A673 (cell line): Measurements from ENCODE around the gene TSPYL6.

Experiments
- EZH2 ChIP-seq: fragments of 200-600 bp; sonication (generic); IDR thresholded peaks from 2 replicates; pipeline ENCODE4 v1.6.1; 2017; ENCODE audit warnings: borderline replicate concordance, low read depth, mild to moderate bottlenecking, mixed read lengths, antibody characterized with exemption, low read length; ENCODE audit not compliant: poor library complexity, severe bottlenecking
- TF ChIP-seq, protein P1 (sequence below): fragments of 300-800, 200-600 bp; sonication (generic); conservative IDR thresholded peaks from 2 replicates; pipeline ENCODE4 v1.5.1; 2017; ENCODE audit warnings: low read depth, mild to moderate bottlenecking, antibody characterized with exemption, low read length, moderate library complexity, mixed read lengths

DNA sequence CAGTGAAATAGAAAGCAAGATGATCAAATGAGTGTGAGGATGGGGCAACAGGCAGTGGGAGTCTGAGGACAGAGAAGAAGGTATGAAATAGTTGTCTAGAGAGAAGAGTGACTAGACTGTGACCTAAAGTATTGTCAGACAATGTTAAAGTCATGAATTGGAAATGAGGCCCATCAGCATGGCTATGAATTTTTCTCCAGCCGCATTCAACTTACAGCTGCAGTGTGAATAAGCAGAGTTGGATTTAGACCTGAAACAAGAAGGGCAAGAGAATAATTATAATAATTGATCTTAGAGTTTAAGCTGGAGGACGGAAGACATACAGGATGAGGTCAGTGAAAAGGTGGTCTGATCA lies 4.2 kb upstream of the TSPYL6 start:
- no peak for TF ChIP-seq EZH2
- TF ChIP-seq, protein P1, sequence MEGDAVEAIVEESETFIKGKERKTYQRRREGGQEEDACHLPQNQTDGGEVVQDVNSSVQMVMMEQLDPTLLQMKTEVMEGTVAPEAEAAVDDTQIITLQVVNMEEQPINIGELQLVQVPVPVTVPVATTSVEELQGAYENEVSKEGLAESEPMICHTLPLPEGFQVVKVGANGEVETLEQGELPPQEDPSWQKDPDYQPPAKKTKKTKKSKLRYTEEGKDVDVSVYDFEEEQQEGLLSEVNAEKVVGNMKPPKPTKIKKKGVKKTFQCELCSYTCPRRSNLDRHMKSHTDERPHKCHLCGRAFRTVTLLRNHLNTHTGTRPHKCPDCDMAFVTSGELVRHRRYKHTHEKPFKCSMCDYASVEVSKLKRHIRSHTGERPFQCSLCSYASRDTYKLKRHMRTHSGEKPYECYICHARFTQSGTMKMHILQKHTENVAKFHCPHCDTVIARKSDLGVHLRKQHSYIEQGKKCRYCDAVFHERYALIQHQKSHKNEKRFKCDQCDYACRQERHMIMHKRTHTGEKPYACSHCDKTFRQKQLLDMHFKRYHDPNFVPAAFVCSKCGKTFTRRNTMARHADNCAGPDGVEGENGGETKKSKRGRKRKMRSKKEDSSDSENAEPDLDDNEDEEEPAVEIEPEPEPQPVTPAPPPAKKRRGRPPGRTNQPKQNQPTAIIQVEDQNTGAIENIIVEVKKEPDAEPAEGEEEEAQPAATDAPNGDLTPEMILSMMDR = no peak
